GM19043 (cell line): ENCODE data around the gene DDX42.
"Not testable (repeated sequence)": the region's sequence is repeated elsewhere in the genome, so short reads cannot be mapped to it uniquely, and the experiment has no call there.

ENCODE experiments used
- ATAC-seq: cut with Tn5 transposase; IDR thresholded peaks from one replicate; pipeline ENCODE4 v1.9.1; 2021; ENCODE audit warnings: low read depth; ENCODE audit not compliant: unreplicated experiment

The DDX42 gene

DNA sequence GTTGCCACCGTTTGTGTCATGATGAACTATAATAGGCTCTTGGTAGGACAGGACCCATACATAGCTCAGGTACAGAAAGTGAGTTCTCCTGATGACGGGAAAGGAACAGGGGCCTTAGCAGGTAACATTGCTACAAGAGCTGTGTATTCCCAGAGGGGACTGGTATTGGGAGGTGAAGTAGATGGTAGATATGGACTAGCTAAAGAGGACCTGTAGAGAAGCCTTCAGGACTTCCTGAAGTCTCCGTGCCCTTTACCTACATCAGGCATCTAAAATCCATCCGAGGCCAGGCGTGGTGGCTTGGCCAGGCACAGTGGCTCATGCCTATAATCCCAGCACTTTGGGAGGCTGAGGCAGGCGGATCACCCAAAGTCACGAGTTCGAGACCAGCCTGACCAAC lies 81.2 kb downstream of the DDX42 start:
- ATAC-seq, result no peak

GRCh38 chr17:63856425-63856824 lies 82.5 kb downstream of the DDX42 start:
- ATAC-seq, result not testable (repeated sequence)

GRCh38 chr17:63859257-63859656 lies 85.3 kb downstream of the DDX42 start:
- no peak for ATAC-seq

DNA sequence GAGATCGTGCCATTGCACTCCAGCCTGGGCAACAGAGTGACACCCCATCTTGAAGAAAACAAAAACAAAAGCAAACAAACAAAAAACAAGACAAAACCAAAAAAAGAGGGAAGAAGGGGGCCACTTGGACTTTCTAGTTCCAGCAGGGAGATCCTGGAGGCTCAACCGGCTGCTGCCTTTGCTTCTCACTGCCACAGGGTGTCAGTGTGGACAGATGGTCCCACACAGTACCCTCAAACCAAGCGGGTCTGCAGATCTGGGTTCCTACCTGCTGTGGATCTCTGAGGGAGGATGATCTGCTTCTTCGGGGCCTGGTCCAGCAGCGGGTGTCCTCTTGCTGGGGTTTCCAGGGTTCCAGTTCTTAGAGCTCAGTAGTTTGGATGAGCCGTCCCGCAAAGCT lies 92.7 kb downstream of the DDX42 start:
- ATAC-seq, result not testable (repeated sequence)
